Measurements from ENCODE around the gene GTPBP10. TPM values are rescaled to one million over a fixed set of nuclear protein-coding genes. Genes with fewer than 3 reads are reported as not detected.
A peak's percentile ranks its signal among the peaks of the same experiment; 100 is the strongest.

The GTPBP10 gene
- total RNA-seq, 2 donors from 2014 or later: 3.6 to 20.8 TPM

DNA sequence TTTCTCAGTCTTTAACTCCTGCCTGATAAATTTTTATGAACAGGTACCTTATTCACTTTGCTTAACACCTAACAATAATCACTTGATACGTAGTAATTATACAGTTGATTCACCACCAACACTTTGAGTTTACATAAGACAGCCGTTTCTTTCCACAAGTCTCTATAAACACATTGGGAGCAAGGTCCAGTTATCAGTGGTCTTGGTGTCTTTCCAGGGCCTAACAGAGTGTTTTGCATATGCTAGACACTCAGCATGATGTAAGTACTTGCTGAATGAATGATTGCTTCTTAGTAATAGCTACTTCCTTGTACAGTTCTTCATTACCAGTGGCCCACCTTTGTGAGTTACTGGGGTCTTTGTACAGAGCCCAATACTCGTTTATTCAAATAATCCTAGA lies 63.2 kb downstream of the GTPBP10 start:
- H3K4me1 ChIP-seq: peaks cover 45% of the 10 kb centered on the region
- no peaks in the 10 kb centered on the region for H3K27me3 ChIP-seq
- H3K36me3 ChIP-seq (replicated peaks in 1 of 2; ENCODE audit: insufficient read depth in 1 of 2, low read depth in 2 of 2): no peaks in the 10 kb centered on the region
- H3K4me3 ChIP-seq: no peak overlapping the region
- intact Hi-C loops (cut with DNase I): loop anchor here (10.0 kb wide), 1 partner anchor 65 kb away; the partner anchor contains the start of gene GTPBP10
- DNase-seq (peak; percentile 37 to 71 (median 59)), ATAC-seq (peak; percentile 90)
- no peaks in the 10 kb centered on the region for H3K9me3 ChIP-seq
- WGBS, 2 donors: 29 to 30% methylated on average over 3 of the region's 3 CpGs
- TF ChIP-seq POLR2A (IDR thresholded peaks at IDR 0.05): no peak
- TF ChIP-seq, protein P1, sequence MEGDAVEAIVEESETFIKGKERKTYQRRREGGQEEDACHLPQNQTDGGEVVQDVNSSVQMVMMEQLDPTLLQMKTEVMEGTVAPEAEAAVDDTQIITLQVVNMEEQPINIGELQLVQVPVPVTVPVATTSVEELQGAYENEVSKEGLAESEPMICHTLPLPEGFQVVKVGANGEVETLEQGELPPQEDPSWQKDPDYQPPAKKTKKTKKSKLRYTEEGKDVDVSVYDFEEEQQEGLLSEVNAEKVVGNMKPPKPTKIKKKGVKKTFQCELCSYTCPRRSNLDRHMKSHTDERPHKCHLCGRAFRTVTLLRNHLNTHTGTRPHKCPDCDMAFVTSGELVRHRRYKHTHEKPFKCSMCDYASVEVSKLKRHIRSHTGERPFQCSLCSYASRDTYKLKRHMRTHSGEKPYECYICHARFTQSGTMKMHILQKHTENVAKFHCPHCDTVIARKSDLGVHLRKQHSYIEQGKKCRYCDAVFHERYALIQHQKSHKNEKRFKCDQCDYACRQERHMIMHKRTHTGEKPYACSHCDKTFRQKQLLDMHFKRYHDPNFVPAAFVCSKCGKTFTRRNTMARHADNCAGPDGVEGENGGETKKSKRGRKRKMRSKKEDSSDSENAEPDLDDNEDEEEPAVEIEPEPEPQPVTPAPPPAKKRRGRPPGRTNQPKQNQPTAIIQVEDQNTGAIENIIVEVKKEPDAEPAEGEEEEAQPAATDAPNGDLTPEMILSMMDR (IDR thresholded peaks at IDR 0.05): no peak
- peak overlapping the region; percentile 18 to 64 (median 50) for H3K27ac ChIP-seq

DNA sequence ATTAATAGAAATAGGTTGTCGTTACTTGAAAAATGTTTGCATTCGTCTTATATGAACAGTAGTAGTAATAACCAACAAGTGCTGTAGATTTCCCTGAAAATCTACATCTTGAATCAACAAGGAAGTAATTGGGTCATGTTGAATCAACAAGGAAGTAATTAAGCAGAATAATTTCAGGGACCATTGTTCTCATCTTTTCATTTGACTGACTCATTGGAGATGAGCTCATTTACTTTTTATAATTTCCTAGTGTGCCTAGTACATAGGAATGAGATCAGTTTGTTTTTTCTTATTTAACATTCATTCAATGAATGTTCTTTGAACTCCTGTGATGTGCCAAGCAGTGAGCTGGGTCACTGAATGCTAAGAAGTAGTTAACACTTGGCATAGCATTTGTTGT lies 65.0 kb downstream of the GTPBP10 start:
- DNase-seq: no peak
- peak; percentile 79 for ATAC-seq
- no peaks in the 10 kb centered on the region for H3K9me3 ChIP-seq
- H3K36me3 ChIP-seq (replicated peaks in 1 of 2; ENCODE audit: insufficient read depth in 1 of 2, low read depth in 2 of 2): no peaks in the 10 kb centered on the region
- intact Hi-C loops (cut with DNase I): no loop called here
- H3K27ac ChIP-seq: peak overlapping the region in 2 of 4 donors; percentile 31 to 54
- H3K4me3 ChIP-seq: no peak overlapping the region
- H3K27me3 ChIP-seq: no peaks in the 10 kb centered on the region
- TF ChIP-seq POLR2A (IDR thresholded peaks at IDR 0.05): no peak
- TF ChIP-seq, protein P1 (IDR thresholded peaks at IDR 0.05): no peak
- peaks cover 41% of the 10 kb centered on the region for H3K4me1 ChIP-seq
- WGBS, 2 donors: 71 to 78% methylated on average over 2 of the region's 2 CpGs

DNA sequence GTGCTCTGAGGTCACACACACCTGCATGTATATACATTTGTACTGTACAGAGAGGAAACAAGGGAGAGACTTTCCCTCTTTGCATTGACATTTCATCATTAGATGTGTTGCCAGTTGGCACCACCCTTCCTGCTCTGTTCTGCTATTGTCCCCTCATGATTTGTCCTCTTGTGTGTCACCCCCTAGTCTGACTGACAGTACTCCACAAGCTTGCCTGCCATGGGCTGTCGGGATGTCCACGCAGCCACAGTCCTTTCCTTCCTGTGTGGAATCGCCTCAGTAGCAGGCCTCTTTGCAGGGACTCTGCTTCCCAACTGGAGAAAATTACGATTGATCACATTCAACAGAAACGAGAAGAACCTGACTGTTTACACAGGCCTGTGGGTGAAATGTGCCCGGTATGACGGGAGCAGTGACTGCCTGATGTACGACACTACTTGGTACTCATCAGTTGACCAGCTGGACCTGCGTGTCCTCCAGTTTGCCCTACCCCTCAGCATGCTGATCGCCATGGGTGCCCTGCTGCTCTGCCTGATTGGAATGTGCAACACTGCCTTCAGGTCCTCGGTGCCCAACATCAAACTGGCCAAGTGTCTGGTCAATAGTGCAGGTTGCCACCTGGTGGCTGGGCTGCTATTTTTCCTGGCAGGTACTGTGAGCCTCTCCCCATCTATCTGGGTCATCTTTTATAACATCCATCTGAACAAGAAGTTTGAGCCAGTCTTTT lies 66.1 kb downstream of the GTPBP10 start:
- no peaks in the 10 kb centered on the region for H3K36me3 ChIP-seq (replicated peaks in 1 of 2; ENCODE audit: insufficient read depth in 1 of 2, low read depth in 2 of 2)
- H3K4me3 ChIP-seq: no peak overlapping the region
- H3K9me3 ChIP-seq: no peaks in the 10 kb centered on the region
- ATAC-seq (no peak), DNase-seq (peak; percentile 23 to 58 (median 50))
- TF ChIP-seq, protein P1 (IDR thresholded peaks at IDR 0.05): peak in 4 of 7 experiments; percentile 20 to 41 (median 35)
- no peak for TF ChIP-seq POLR2A (IDR thresholded peaks at IDR 0.05)
- no peak overlapping the region for H3K27ac ChIP-seq
- intact Hi-C loops (cut with DNase I): no loop called here
- H3K4me1 ChIP-seq: peaks cover 41% of the 10 kb centered on the region
- no peaks in the 10 kb centered on the region for H3K27me3 ChIP-seq
- 83 to 90% methylated on average over 11 of the region's 11 CpGs for WGBS, 2 donors

DNA sequence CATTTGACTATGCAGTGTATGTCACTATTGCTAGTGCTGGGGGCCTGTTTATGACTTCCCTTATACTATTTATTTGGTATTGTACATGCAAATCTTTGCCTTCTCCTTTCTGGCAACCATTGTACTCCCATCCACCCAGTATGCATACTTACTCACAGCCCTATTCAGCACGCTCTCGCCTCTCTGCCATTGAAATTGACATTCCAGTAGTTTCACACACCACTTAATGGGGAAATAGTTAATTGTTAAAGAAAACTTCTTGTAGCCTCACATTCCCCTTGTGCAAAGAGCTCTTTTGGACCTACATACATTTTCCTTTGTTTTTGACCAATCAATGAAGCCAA lies 66.6 kb downstream of the GTPBP10 start:
- intact Hi-C loops (cut with DNase I): no loop called here

DNA sequence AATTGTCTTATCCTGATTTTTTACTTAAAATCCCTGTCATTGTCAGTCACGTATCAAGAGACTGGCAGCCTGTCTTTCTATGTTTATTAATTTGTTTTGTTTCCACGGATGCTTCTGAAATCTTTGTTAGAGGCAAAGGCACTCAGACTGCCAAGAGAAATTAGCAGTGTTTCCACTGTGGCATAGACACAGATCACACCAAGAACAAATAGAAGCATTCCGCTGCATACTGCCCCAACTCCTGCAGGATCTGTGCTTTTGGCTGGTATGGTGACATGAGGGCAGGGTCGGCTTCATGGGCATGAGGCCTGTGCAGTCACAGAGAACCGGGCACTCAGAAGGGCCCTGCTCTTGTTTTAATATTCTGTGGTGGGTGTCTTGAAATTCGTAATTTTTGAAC lies 75.1 kb downstream of the GTPBP10 start:
- Histone ChIP-seq H3K27ac (no peak overlapping the region), H3K36me3 (replicated peaks in 1 of 2; ENCODE audit: insufficient read depth in 1 of 2, low read depth in 2 of 2) (no peaks in the 10 kb centered on the region), H3K9me3 (no peaks in the 10 kb centered on the region), H3K4me1 (no peaks in the 10 kb centered on the region), H3K27me3 (no peaks in the 10 kb centered on the region), H3K4me3 (no peak overlapping the region)
- ATAC-seq (no peak), DNase-seq (no peak)
- WGBS, 2 donors: 66 to 74% methylated on average over 6 of the region's 6 CpGs
- TF ChIP-seq, protein P1 (IDR thresholded peaks at IDR 0.05): no peak
- TF ChIP-seq POLR2A (IDR thresholded peaks at IDR 0.05): no peak
- intact Hi-C loops (cut with DNase I): loop anchor here (10.0 kb wide), 1 partner anchor 257 kb away; no protein-coding TSS in a partner anchor

More for the DNA sequence above, 66.6 kb downstream of the GTPBP10 start:
- H3K27me3 ChIP-seq: no peaks in the 10 kb centered on the region
- H3K4me1 ChIP-seq: peaks cover 41% of the 10 kb centered on the region
- ATAC-seq (no peak), DNase-seq (no peak)
- no peak overlapping the region for H3K27ac ChIP-seq
- H3K36me3 ChIP-seq (replicated peaks in 1 of 2; ENCODE audit: insufficient read depth in 1 of 2, low read depth in 2 of 2): no peaks in the 10 kb centered on the region
- 91 to 98% methylated on average over 2 of the region's 2 CpGs for WGBS, 2 donors
- TF ChIP-seq POLR2A (IDR thresholded peaks at IDR 0.05): no peak
- no peaks in the 10 kb centered on the region for H3K9me3 ChIP-seq
- no peak overlapping the region for H3K4me3 ChIP-seq

Measured in body of pancreas (tissue), 4 donors.